HG03175 (cell line): Measurements from ENCODE around the gene SPOCD1.

ENCODE experiments used
- ATAC-seq: cut with Tn5 transposase; IDR thresholded peaks from one replicate; pipeline ENCODE4 v1.9.1; 2021; ENCODE audit warnings: mild to moderate bottlenecking, moderate library complexity; ENCODE audit not compliant: unreplicated experiment

SPOCD1 gene

DNA sequence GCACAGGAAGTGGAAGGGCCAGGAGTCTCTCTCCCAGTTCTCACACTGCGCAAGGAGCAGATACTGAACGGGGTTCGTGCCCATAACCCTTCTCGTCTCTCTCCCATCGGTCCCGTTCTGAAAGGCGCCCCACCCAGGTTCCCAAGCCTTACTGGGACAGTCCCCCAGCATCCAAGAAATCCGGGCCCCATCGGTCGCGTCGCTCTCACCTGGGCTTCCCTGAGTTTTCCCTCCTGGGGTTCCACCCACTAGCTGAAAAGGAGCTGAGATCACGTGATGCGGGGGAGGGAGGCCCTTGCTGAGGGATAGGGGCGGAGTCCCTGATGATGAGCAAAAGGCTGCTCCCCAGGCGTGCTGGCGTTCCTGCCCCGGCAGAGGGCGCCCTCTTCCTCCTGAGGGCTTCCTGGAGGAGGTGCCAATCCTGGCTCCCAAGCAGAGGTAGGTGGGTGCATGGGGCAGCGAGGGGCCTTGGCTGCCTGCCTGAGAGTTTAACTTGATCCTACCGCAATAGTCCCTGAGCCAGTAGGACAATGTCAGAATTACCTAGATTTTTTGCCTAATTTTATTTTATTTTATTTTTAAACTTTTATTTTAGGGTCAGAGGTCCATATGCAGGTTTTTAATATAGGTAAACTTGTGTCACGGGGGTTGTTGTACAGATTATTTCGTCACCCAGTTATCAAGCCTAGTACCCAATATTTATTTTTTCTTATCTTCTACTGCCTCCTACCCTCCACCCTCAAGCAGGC is at the start of gene SPOCD1:
Gene SPOCD1 (minus strand): TSS at position 271 of the 749 bp plus-strand sequence. CDS start 689 bp downstream, outside the sequence.
- ATAC-seq = no peak

DNA sequence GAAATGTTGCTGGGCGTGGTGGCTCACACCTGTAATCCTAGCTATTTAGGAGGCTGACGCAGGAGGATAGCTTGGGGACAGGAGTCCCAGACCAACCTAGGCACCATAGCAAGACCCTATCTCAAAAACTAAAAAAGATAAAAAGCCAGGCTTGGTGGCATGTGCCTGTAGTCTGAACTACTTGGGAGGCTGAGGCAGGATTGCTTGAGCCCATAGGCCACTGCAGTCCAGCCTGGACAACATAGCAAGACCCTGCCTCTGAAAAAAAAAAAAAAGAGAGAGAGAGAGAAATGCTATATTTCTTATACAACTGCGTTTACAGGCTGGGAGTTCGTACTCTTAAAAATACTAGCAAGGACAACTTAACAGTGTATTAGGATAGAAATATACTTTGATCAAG is 46.2 kb upstream of the SPOCD1 start:
- ATAC-seq = no peak

DNA sequence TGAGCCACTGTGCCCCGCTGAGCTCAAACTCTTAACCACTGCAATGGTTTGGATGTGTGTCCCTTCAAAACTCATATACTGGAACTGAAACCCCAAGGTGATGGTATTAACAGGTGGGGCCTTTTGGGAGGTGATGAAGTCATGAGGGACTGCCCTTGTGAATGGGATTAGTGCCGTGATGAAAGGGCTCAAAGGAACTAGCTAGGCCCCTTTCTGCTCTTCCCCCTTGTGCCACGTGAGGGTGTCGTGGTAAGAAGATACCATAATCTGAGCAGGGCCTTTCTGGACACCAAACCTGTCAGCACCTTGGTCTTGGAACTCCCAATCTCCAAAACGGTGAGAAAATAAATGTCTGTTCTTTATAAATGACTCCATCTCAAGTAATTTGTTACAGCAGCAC is 45.5 kb upstream of the SPOCD1 start:
- no peak for ATAC-seq

DNA sequence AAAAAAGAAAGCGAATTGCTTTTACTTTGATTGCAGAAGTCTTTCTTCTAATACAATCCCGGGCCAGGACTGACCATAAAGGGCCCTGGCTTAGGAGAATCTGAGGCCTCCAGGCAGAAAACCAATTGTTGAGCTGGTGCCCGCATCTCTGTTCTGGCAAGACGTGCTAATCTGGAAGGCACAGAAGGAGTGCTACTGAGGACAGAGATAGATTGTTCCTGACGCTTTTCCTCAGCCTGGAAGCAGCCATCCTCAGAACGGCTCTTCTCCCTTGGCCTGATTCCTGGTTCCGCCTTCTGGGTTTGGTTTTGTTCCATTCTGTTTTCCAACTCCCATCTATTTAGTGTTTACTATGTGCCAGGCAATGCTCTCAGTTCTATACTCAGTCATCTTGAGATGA is 44.8 kb upstream of the SPOCD1 start:
- ATAC-seq = no peak

DNA sequence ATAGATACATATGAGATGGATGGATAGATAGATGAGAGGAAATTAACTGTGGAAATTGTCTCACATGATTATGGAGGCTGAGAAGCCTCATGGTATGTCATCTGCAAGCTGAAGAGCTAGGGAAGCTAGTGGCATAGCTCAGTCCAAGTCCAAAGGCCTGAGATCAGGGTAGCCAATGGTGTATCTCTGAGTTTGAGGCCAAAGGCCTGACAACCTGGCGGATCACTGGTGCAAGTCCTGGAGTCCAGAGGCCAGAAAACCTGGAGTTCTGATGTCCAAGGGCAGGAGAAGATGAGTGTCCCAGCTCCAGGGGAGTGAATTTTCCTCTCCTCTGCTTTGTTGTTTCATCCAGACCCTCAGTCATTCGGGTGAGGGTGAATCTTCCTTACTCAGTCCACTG is 43.9 kb upstream of the SPOCD1 start:
- ATAC-seq = no peak

DNA sequence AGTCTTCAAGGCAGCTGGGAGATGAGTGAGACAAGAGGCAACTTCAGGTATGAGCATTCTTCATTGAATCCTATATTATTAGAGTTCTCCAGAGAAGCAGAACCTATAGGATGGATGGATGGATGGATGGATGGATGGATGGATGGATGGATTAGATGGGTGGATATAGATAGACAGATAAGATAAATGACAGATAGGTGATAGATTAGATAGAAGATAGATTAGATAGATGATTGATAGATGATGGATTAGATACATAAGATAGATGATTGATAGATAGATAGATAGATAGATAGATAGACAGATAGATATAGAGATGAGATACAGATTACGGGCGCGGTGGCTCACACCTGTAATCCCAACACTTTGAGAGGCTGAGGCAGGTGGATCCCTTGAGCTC is 43.2 kb upstream of the SPOCD1 start:
- no peak for ATAC-seq

DNA sequence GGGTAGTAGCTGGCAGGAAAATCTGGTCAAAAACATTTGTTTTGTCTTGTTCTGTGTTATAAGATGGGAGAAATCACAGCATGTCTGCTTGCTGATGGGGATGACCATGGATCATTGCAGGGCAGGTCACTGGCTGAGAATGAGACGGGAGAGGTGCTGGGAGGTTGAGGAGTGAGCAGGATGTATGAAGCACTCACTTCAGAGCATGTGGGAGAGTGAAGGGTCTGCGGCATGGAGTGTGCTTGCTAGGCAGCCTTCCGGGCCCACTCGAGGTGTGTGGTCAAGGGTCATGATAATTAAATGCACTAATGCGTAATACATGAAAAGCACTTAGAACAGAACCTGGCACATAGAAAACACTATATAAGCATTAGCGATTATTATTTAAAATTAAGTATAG is 42.0 kb upstream of the SPOCD1 start:
- ATAC-seq = no peak

DNA sequence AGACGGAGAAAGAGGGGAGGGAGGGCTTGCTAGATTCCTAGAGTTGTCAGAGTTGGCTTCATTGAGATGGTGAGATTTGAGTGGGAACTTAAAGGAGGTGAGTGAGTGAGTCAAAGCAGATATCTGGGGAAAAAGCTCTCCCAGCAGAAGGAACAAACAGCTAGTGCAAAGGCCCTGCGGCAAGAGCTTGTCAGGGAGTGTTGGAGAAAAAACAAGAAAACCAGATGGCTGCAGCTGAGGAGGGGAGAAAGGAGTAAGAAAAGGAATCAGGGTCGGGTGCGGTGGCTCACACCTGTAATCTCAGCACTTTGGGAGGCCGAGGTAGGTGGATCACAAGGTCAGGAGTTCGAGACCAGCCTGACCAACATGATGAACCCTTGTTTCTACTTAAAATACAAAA is 40.3 kb upstream of the SPOCD1 start:
- no peak for ATAC-seq

DNA sequence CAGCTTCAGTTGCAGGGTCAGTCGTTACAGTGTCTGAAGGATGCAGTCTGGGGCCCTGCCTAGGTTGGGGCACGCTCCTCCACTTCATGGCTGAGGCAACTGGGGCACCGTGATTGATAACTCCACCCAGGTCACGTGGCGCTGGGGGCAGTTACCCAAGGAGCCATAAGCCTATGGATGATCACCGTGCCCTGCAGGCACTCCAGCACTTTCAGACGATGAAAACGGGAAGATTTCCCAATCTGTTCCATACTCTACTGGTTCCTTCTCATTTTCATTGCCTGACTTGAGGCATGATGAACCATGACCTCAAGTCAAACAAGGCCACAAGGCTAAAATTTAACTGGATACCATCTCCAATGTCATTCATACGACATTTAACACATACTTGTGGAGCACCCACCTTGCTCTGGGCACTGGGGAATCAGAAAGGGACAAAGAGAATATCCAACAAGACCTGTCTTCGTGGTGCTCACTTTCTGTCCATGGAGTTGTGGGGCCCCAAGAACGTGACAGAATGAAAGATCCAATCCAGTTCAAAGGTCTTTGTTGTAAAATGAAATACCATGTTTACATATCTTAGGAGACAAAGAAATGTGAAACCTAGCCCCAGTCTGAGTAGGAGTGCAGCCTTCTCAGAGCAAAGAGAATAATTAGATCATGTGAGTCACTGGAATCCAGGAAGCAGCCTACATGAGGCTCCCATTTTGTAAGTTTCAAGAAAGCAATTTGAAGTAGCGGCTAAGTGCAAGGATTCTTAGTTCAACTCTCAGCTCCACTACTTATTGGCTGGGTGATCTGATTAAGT is 39.4 kb upstream of the SPOCD1 start:
- no peak for ATAC-seq

DNA sequence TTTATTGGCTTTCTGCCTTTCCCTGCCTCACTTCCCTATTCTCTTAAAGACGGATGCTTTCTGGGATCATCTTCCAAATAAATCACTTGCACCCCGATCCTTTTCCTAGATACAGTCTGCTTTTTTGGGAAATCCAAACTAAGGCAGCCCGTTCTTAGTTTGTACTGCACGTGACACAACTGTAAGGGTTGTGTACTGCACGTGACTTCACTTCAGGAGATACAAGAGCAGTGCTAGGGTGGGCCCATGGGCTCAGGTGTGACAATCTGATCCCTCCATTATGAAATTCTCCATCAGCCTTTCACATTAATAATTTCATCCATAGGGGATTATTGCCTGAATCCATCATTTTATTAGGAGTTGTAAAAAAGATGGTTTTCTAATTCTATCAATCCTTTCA is 33.8 kb upstream of the SPOCD1 start:
- no peak for ATAC-seq

DNA sequence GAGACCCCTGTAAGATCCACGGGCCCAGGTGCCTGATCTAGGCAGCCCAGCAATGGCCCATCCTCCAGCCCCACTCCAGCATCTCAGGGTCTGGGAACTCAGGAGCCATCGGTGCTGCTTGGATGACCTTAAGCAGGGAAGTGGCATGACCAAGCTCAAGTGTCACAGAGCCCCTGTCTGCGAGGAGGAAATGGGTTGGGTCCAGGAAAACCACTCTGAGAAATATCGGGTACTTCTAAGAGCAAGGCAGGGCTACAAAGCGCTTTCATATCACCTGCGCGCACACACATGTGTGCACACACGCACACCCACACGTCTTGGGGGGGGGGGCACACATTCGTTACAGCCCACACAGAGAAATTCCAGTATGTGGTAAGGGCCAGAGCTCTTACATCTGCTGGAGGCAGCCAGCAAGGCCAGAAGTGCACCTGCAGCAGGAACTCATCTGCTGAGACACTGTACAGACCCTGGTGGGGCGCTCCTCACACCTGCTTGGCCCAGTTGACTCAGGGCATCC is 32.6 kb upstream of the SPOCD1 start:
- no peak for ATAC-seq

DNA sequence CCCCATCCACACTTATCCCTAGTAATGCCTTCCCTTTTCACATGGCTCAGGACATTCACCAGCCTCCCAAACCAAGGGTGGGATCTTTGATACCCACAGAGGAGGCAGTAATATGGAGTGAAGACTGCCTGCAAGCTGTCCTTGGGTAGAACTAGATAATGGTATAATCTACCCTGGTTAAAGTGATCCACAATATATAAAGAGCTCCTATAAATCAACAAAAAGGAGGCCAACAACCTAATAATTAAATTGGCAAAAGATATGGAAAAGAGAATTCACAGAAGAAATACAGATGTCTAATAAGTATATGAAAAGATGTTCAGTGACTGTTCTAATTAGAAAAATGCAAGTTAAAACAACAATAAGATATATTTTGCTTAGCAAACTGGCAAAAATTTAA is 30.7 kb upstream of the SPOCD1 start:
- no peak for ATAC-seq

DNA sequence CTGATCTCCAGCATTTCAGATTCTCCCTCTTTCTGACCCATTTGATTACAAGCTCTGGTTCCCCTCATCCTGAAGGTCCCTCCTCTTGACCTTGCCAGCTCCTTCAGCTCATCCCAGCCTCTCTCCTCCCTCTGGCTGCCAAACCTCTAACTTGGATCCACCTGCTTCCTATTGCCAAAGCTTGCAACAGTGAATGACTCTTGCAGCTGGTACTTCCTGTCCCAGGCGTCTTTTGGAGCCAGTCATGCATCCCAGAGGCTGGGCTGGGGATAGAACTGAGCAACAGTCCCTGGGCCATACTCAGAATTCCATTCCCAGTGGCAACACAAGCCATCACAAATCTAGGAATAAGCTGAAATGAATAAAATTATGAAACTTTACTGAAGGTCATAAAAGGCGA is 27.7 kb upstream of the SPOCD1 start:
- no peak for ATAC-seq

DNA sequence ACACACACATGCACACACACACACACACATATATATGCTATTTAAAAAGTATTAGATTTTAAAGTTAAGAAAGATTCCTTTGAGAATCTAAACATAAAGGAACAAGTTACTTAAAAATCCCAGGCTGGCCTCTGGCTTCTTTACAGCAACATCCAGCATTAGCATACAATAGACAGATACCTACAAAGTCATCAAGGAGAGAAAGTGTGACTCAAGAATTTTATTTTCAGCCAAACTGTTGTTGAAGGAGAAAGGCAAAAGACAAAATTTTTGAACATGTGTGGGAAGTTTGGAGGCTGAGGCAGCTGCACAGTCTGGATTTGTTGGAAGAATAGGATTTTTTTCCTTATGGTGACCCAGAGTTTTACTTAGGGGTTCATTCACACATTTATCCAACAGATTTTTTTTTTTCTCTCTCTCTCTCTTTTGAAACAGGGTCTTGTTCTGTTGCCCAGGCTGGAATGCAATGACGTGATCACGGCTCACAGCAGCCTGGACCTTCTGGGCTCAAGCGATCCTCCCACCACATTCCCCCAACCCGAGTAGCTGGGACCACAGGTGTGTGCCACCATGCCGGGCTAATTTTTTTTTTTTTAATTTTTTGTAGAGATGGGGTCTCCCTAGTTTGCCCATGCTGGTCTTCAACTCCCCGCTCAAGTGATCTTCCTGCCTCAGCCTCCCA is 24.0 kb upstream of the SPOCD1 start:
- ATAC-seq = no peak

DNA sequence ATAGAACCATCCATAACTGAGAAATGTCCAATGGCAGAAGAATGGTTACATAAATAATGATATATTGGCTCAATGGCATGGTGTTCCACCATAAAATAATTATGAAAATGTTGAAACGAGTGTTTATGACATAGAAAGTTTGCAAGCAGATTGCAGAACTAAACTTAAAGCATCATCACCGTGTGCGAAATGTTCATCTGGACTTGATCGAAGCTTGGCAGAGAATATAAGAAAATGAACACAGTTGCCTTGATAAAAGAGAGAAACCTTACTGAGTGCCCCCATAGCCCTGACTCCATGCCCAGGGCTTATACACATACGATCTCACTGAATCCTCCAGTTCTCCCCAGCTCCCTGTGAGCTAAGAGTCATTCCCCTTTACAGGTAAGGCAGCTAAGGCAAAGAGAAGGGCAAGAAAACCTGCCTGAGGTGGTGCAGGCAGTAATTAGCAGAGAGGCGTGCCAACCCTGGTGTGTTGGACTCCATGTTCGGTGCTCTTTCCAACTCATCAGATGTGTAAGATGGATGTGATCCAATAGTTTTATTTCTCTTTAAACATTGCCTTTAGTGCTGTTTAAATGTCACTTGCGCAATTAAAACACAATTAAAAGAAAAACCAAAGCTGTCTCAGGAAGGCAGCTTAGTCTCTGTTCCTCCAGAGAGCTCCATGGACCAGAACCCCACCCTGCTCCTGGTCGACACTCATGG is 21.8 kb upstream of the SPOCD1 start:
- ATAC-seq = no peak

DNA sequence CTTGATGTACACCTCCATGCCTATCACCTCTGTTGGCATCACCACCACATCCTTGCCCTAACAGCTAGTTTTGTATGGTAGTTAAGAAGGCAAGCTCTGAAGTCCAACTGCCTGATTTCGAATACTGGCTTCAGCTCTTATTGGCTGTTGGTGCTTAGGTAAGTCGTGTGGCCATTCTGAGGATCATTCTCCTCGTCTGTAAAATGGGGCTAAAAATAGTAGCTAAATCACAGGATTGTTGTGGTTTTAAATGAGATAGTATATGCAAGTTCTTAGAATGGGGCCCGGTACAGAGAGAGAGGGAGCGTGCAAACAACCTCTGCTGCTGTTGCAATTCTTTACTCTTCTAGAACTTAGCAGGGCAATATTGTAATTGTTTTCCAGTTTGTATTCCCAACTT is 20.8 kb upstream of the SPOCD1 start:
- ATAC-seq = no peak

DNA sequence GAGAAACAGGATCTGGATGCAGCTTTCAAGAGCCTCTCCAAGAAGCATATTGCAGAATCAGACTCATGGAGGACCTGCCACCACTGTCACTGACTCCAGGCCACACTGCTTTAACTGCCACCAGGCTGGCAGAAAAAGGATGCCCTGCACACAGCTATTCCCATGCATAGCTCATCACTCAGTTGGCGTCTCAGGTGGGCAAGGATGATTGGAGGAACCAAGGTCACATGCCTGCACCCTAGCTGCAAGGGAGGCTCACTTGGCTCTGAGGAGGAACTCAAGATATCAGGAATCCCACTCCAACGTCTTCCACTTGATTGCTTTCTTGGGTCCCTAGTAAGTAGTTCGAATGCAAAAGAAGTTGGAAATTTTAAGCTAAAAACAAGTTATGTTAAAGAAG is 19.6 kb upstream of the SPOCD1 start:
- ATAC-seq = no peak

DNA sequence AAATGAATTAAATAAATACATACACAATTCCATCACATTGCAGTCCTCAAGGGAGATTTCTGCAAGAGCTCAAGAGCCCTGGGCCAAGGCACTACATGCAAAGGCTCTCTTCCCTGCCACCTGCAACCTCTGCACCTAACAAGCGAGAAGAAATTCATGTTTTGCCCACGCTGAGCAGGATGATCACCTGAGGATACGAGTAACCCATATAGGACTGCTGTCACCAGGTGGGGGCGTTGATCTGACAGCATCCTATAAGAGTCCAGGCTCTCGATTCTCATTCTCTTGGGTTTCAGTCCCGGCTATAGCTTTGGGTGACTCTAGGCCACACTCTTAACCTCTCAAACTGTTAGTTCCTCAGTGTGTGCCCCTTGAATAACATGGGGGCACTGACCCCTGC is 18.7 kb upstream of the SPOCD1 start:
- ATAC-seq = no peak

DNA sequence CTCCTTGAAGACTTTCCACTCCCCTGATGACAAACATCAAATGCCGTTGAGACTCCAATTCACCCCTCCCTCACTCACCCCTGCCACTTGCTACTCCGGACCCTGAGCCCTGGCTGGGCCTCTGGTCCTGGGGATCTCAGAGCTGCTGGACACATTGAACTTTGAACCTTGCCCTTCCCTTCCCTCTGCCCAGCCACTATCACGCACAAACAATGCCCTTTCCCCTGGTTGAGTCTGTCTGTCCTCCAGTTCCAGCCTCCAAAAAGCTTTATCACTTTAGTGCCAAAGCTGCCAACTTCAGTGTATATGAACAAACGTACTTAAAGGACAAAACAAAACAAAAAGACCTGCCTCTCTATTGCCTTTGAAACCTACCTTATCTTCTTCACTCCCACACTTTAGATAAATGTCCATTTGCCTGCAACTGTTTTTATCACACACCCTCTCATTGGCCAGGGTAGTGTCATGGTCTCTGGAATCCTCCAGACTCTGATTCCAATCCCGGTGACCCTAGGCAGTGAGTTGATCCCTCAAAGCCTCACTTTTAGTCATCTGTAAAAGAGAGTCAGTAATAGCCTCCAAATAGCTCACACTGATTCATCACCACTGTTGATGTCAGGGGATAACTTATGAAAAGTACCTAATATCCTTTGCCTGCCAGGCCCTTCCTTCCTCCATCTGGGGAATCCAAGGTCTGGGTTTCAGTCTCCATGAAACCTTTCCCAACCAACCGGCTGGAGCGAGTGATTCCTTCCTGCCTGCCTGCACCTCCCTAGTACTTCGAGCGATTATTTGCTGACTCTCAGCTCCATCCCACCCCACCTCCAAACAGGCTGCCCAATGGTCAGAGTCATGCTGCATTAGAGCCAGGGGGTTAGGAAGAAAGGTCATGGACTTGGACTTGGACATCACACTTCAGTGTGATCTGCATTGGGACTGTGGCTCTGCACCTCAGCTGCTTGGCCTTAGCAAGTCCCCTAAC is 15.9 kb upstream of the SPOCD1 start:
- ATAC-seq = no peak

DNA sequence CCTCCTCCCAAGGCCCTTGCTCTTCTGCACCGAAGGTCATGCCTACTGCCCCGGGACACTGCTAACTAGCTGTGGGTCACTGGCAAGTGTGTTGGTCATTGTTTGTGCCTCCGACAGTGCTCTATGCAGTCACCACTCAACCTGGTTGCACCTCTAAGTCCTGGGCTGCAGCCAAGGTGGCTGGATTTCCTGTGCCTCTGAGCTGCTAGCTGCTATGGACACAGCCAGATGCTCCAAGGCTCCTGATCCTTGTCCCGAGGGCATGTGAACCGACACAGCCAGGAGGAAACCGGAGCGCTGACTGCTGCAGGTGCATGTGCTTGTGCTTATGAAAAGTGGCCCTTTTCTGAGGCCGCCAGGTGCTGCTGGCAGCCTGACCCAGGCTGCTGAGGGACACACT is 14.7 kb upstream of the SPOCD1 start:
- no peak for ATAC-seq
